Endothelial cell of umbilical vein (primary cell): ENCODE results near the gene FER. TPM values are rescaled to one million over a fixed set of nuclear protein-coding genes. Genes with fewer than 3 reads are reported as not detected.

Experiments
- BruUV-seq: library from RNA; stranded (reverse); fragments of 400-500 nt; replicated peaks from 2 replicates; lab custom pipeline; 2021; lab: Mats Ljungman, UMichigan
- CTCF ChIA-PET: fragments of 300-600, 350-600 bp; sonication (Branson Sonifier 250); formaldehyde crosslinking; loops from one replicate; lab custom pipeline; 2021; ENCODE audit warnings: antibody characterized with exemption, inconsistent platforms; lab: Charles Lee
- POLR2A ChIA-PET: fragments of 300-600, 350-600 bp; sonication (Branson Sonifier 250); formaldehyde crosslinking; loops from one replicate; lab custom pipeline; 2021; ENCODE audit warnings: antibody characterized with exemption, inconsistent platforms; lab: Charles Lee
- DNase-seq: peaks from one replicate; pipeline ENCODE4 v3.0.0-alpha.2; 2011; ENCODE audit warnings: low read depth, low spot score
- FAIRE-seq: peaks from 2 replicates; lab custom pipeline; 2011; peaks lifted over from hg19 to GRCh38; lab: Jason Lieb, UNC
- H2AFZ ChIP-seq: 2 replicates; pipeline ENCODE4 v1.6.0; 2012; ENCODE audit warnings: low read depth, low read length, control low read depth, inconsistent platforms
- H3K27ac ChIP-seq: 2 replicates; pipeline ENCODE4 v1.5.1; 2011; ENCODE audit warnings: low read depth, mild to moderate bottlenecking, control low read depth, low read length, moderate library complexity; ENCODE audit not compliant: insufficient read depth
- H3K27me3 ChIP-seq, 2 experiments: 2 replicates each; pipeline versions ENCODE4 v1.6.0 to v1.6.1; 2011; ENCODE audit warnings: low read length in 2 of 2, mixed read lengths in 1 of 2; ENCODE audit not compliant: control insufficient read depth in 2 of 2, insufficient read depth in 2 of 2
- H3K36me3 ChIP-seq, 2 experiments: 2 replicates in 1 of 2; 3 replicates in 1 of 2; pipeline ENCODE4 v1.5.1; 2011; ENCODE audit warnings: low read length in 2 of 2, mild to moderate bottlenecking in 1 of 2, moderate library complexity in 1 of 2; ENCODE audit not compliant: control insufficient read depth in 2 of 2, insufficient read depth in 2 of 2; ENCODE audit errors: extremely low read depth in 1 of 2
- H3K4me1 ChIP-seq: 3 replicates; pipeline ENCODE4 v1.5.1; 2011; ENCODE audit warnings: mild to moderate bottlenecking, low read length; ENCODE audit not compliant: control insufficient read depth, insufficient read depth; ENCODE audit errors: extremely low read depth
- H3K4me2 ChIP-seq: 2 replicates; pipeline ENCODE4 v1.6.1; 2011; ENCODE audit warnings: low read length, control low read depth, mixed read lengths; ENCODE audit not compliant: insufficient read depth
- H3K4me3 ChIP-seq, 3 experiments: fragments of 200-600 bp in 1 of 3; sonication (generic), shearing (Covaris generic) in 1 of 3; replicated peaks in 1 of 3; 2 replicates each; pipeline ENCODE4 v1.5.1; 2011 to 2016; ENCODE audit warnings: control low read depth in 3 of 3, low read length in 3 of 3, mild to moderate bottlenecking in 2 of 3, inconsistent platforms in 1 of 3, low read depth in 1 of 3, moderate library complexity in 1 of 3; ENCODE audit not compliant: insufficient read depth in 1 of 3
- H3K79me2 ChIP-seq: 2 replicates; pipeline ENCODE4 v1.6.0; 2012; ENCODE audit warnings: low read length, inconsistent platforms; ENCODE audit not compliant: control insufficient read depth, insufficient read depth
- H3K9ac ChIP-seq: replicated peaks from 2 replicates; pipeline ENCODE3; 2011; ENCODE audit warnings: low read length, control low read depth; ENCODE audit not compliant: insufficient read depth; ENCODE audit errors: extremely low read depth
- H3K9me1 ChIP-seq: replicated peaks from 3 replicates; pipeline ENCODE4 v1.6.0; 2011; ENCODE audit warnings: mild to moderate bottlenecking, low read length; ENCODE audit not compliant: control insufficient read depth, insufficient read depth; ENCODE audit errors: extremely low read depth
- H3K9me3 ChIP-seq: replicated peaks from 2 replicates; pipeline ENCODE4 v1.5.1; 2012; ENCODE audit warnings: low read length, inconsistent platforms; ENCODE audit not compliant: control insufficient read depth, insufficient read depth
- H4K20me1 ChIP-seq: replicated peaks from 2 replicates; pipeline ENCODE3; 2011; ENCODE audit warnings: mild to moderate bottlenecking, low read length; ENCODE audit not compliant: control insufficient read depth, insufficient read depth; ENCODE audit errors: extremely low read depth
- EZH2 ChIP-seq: IDR thresholded peaks from 2 replicates; pipeline ENCODE4 v1.6.1; 2012; ENCODE audit warnings: borderline replicate concordance, low read depth, mild to moderate bottlenecking, moderate library complexity, low read length, inconsistent platforms; ENCODE audit not compliant: severe bottlenecking
- FOS ChIP-seq: IDR thresholded peaks from 2 replicates; pipeline ENCODE4 v1.6.1; 2011; ENCODE audit warnings: mild to moderate bottlenecking, low read length, moderate library complexity, borderline replicate concordance; ENCODE audit not compliant: insufficient read depth
- GATA2 ChIP-seq: IDR thresholded peaks from 2 replicates; pipeline ENCODE4 v1.7.0; 2011; ENCODE audit warnings: low read depth, mild to moderate bottlenecking, moderate library complexity, mixed read lengths, low read length; ENCODE audit not compliant: insufficient read length, insufficient read depth
- JUN ChIP-seq: IDR thresholded peaks from 2 replicates; pipeline ENCODE4 v1.6.1; 2011; ENCODE audit warnings: borderline replicate concordance, low read depth; ENCODE audit not compliant: insufficient read length, insufficient read depth
- MYC ChIP-seq: IDR thresholded peaks from one replicate; pipeline ENCODE4 v1.6.1; 2011; ENCODE audit warnings: mild to moderate bottlenecking, low read depth, low read length
- POLR2A ChIP-seq: IDR thresholded peaks from 2 replicates; pipeline ENCODE4 v1.6.1; 2012; ENCODE audit warnings: low read depth, mild to moderate bottlenecking, control low read depth, low read length
- POLR2AphosphoS5 ChIP-seq: IDR thresholded peaks from 2 replicates; pipeline ENCODE4 v1.6.1; 2012; ENCODE audit warnings: low read depth, mild to moderate bottlenecking, control low read depth, low read length, moderate library complexity; ENCODE audit not compliant: insufficient read depth
- dilution Hi-C: fragments of 300-500 bp; cut with MboI; formaldehyde crosslinking; loops from one replicate; pipeline ENCODE4 v1.15.0; 2019; ENCODE audit warnings: low sequenced_read_pairs; ENCODE audit not compliant: extremely low pct_ligation_motif_present
- intact Hi-C: fragments of 100-400 bp; cut with micrococcal nuclease; formaldehyde crosslinking; loops from one replicate; pipeline ENCODE4 v1.10.0; 2022
- polyA plus RNA-seq, 4 experiments: library from polyadenylated mRNA; depleted of rRNA in 3 of 4; stranded (reverse) in 3 of 4; unstranded in 1 of 4; fragments of >200 nt; gene quantifications; 2 replicates each; pipeline versions ENCODE4 v1.2.1 to v1.2.3, GENCODE V29; 2011 to 2012; ENCODE audit warnings: missing spikeins in 1 of 4
- total RNA-seq: library from RNA; stranded (reverse); gene quantifications from 2 replicates; pipeline ENCODE4 v1.2.3, GENCODE V29; 2021
- TF ChIP-seq, protein P1 (sequence below): IDR thresholded peaks from 2 replicates; pipeline ENCODE4 v1.6.1; 2011; ENCODE audit not compliant: insufficient read depth, insufficient read length
- TF ChIP-seq, protein P2 (sequence below), 2 donors: IDR thresholded peaks; 1 replicate in 1 of 2; 2 replicates in 1 of 2; pipeline ENCODE4 v1.5.1; 2011; ENCODE audit warnings: low read length in 2 of 2, mild to moderate bottlenecking in 2 of 2, moderate library complexity in 2 of 2, control low read depth in 1 of 2, inconsistent platforms in 1 of 2, low read depth in 1 of 2; ENCODE audit not compliant: insufficient read depth in 1 of 2; ENCODE audit errors: extremely low read depth in 1 of 2

Gene FER
- total and polyA plus RNA-seq, 2 donors (not counting 3 experiments of a cell fraction or from before 2014, with no cell fraction given): 2.3 to 27.5 TPM

DNA sequence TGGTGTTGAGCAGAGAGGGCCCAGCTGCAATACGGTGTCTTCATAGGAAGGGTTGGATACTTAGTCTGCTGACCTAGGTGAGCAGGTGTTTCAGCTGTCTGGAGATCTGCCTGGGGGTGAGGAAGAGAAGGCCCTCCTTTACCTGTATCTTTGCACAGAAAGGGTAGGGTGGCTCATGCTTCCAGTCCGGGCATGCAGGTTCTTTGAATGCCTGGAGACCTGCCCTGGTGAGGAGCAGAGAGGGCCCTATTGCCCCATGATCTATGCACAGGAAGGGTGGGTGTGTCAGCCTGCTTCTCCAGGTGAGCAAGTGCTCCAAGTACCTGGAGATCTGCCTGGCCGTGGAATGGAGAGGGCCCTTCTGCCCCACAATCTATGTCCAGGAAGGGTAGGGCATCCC lies 63.0 kb downstream of the FER start:
- no peaks in the 10 kb centered on the region for H4K20me1 ChIP-seq
- H3K9me1 ChIP-seq: no peaks in the 10 kb centered on the region
- POLR2A ChIA-PET: no interaction called here
- H3K9ac ChIP-seq: no peak overlapping the region
- H3K4me1 ChIP-seq: no peaks in the 10 kb centered on the region
- BruUV-seq: no TSS peak
- no peak overlapping the region for H3K27ac ChIP-seq
- TF ChIP-seq, protein P1, sequence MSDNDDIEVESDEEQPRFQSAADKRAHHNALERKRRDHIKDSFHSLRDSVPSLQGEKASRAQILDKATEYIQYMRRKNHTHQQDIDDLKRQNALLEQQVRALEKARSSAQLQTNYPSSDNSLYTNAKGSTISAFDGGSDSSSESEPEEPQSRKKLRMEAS: no peak
- TF ChIP-seq POLR2A: no peak
- no peak for TF ChIP-seq MYC
- no peak for TF ChIP-seq FOS
- TF ChIP-seq JUN: no peak
- TF ChIP-seq, protein P2, sequence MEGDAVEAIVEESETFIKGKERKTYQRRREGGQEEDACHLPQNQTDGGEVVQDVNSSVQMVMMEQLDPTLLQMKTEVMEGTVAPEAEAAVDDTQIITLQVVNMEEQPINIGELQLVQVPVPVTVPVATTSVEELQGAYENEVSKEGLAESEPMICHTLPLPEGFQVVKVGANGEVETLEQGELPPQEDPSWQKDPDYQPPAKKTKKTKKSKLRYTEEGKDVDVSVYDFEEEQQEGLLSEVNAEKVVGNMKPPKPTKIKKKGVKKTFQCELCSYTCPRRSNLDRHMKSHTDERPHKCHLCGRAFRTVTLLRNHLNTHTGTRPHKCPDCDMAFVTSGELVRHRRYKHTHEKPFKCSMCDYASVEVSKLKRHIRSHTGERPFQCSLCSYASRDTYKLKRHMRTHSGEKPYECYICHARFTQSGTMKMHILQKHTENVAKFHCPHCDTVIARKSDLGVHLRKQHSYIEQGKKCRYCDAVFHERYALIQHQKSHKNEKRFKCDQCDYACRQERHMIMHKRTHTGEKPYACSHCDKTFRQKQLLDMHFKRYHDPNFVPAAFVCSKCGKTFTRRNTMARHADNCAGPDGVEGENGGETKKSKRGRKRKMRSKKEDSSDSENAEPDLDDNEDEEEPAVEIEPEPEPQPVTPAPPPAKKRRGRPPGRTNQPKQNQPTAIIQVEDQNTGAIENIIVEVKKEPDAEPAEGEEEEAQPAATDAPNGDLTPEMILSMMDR (IDR thresholded peaks at IDR 0.05; ENCODE audit: extremely low read depth in 1 of 2, insufficient read depth in 1 of 2, low read depth in 1 of 2, low read length in 2 of 2): no peak
- TF ChIP-seq POLR2AphosphoS5: no peak
- no peak for TF ChIP-seq GATA2
- TF ChIP-seq EZH2: no peak
- DNase-seq: no peak
- no peak for FAIRE-seq
- H3K27me3 ChIP-seq: no peaks in the 10 kb centered on the region
- no peak overlapping the region for H3K4me2 ChIP-seq
- peaks cover 8% of the 10 kb centered on the region for H3K79me2 ChIP-seq
- intact Hi-C loops: no loop called here
- dilution Hi-C loops: no loop called here
- no peak overlapping the region for H2AFZ ChIP-seq
- CTCF ChIA-PET: no interaction called here
- H3K4me3 ChIP-seq: no peak overlapping the region
- H3K9me3 ChIP-seq: no peaks in the 10 kb centered on the region
- no peaks in the 10 kb centered on the region for H3K36me3 ChIP-seq
